HepG2 (cell line): ENCODE measurements around the gene SLC2A4. TPM values are rescaled to one million over a fixed set of nuclear protein-coding genes. Genes with fewer than 3 reads are reported as not detected.

Source experiments
- AGO1 ChIP-seq: fragments of 200-400 bp; formaldehyde crosslinking; IDR thresholded peaks from 2 replicates; pipeline ENCODE4 v1.6.1; 2017; ENCODE audit warnings: mild to moderate bottlenecking, low read depth, low read length, moderate library complexity; ENCODE audit not compliant: poor library complexity, severe bottlenecking
- ARHGAP35 ChIP-seq: sonication (generic); formaldehyde crosslinking; IDR thresholded peaks from 2 replicates; pipeline ENCODE4 v1.9.0; 2022; ENCODE audit warnings: mild to moderate bottlenecking, inconsistent platforms, moderate library complexity, missing genetic modification reagents, borderline replicate concordance
- ASH2L ChIP-seq: fragments of 300-600, 200-600 bp; sonication (generic); IDR thresholded peaks from 2 replicates; pipeline ENCODE4 v1.7.0; 2017; ENCODE audit warnings: low read depth, mild to moderate bottlenecking, moderate library complexity, mixed read lengths, low read length; ENCODE audit not compliant: insufficient read length
- EEA1 ChIP-seq: sonication (generic); formaldehyde crosslinking; IDR thresholded peaks from 2 replicates; pipeline ENCODE4 v1.5.1; 2020; ENCODE audit warnings: mild to moderate bottlenecking, missing genetic modification reagents, borderline replicate concordance
- FOSL1 ChIP-seq: sonication (generic); formaldehyde crosslinking; IDR thresholded peaks from 2 replicates; pipeline ENCODE4 v1.9.0; 2021; ENCODE audit warnings: missing genetic modification reagents, borderline replicate concordance
- FOXK2 ChIP-seq: fragments of 450-650 bp; IDR thresholded peaks from 2 replicates; pipeline ENCODE4 v1.6.1; 2016
- GABPA ChIP-seq, 2 experiments: IDR thresholded peaks; 2 replicates each; pipeline ENCODE4 v1.6.1; 2011 to 2016; ENCODE audit warnings: low read depth in 2 of 2, low read length in 1 of 2, missing biosample characterization in 1 of 2, missing genetic modification characterization in 1 of 2
- HNRNPLL ChIP-seq: fragments of 200-400 bp; formaldehyde crosslinking; IDR thresholded peaks from 2 replicates; pipeline ENCODE4 v1.6.1; 2017; ENCODE audit warnings: mild to moderate bottlenecking, low read depth, low read length; ENCODE audit not compliant: poor library complexity, severe bottlenecking
- NR2F2 ChIP-seq: IDR thresholded peaks from 2 replicates; pipeline ENCODE4 v1.6.1; 2012; ENCODE audit warnings: low read depth, inconsistent platforms, borderline replicate concordance
- SMAD3 ChIP-seq: sonication (generic); formaldehyde crosslinking; IDR thresholded peaks from 2 replicates; pipeline ENCODE4 v1.4.0; 2020; ENCODE audit warnings: missing genetic modification reagents
- SP2 ChIP-seq: sonication (generic); formaldehyde crosslinking; IDR thresholded peaks from 2 replicates; pipeline ENCODE4 v1.5.1; 2020; ENCODE audit warnings: mild to moderate bottlenecking, missing genetic modification reagents
- STAG1 ChIP-seq: sonication (generic); formaldehyde crosslinking; IDR thresholded peaks from 2 replicates; pipeline ENCODE4 v1.4.0; 2020; ENCODE audit warnings: missing genetic modification reagents
- ZNF75D ChIP-seq: sonication (generic); formaldehyde crosslinking; IDR thresholded peaks from 2 replicates; pipeline ENCODE4 v1.8.1; 2023; ENCODE audit warnings: missing genetic modification reagents, mild to moderate bottlenecking, borderline replicate concordance
- ZNF780A ChIP-seq: sonication (generic); formaldehyde crosslinking; IDR thresholded peaks from 2 replicates; pipeline ENCODE4 v1.8.0; 2022; ENCODE audit warnings: mild to moderate bottlenecking, missing genetic modification reagents, moderate library complexity
- ZNF816 ChIP-seq: sonication (generic); formaldehyde crosslinking; IDR thresholded peaks from 2 replicates; pipeline ENCODE4 v1.8.0; 2022; ENCODE audit warnings: missing genetic modification reagents, mild to moderate bottlenecking, borderline replicate concordance
- ZSCAN25 ChIP-seq: sonication (generic); formaldehyde crosslinking; IDR thresholded peaks from 2 replicates; pipeline ENCODE4 v1.8.0; 2022; ENCODE audit warnings: mild to moderate bottlenecking, missing genetic modification reagents
- polyA plus RNA-seq, 8 experiments: library from polyadenylated mRNA; depleted of rRNA in 3 of 8; stranded (reverse) in 7 of 8; unstranded in 1 of 8; fragments of >200 nt; fragmentation: Illumina TruSeq in 4 of 8; extraction: Trizol in 4 of 8; gene quantifications; 2 replicates each; pipeline versions ENCODE4 v1.2.1 to v1.2.3, GENCODE V29; 2011 to 2016; ENCODE audit warnings: low read depth in 4 of 8, missing spikeins in 1 of 8, mixed read lengths in 1 of 8; ENCODE audit not compliant: insufficient read depth in 1 of 8
- total RNA-seq, 5 experiments: library from RNA; depleted of rRNA; stranded (reverse); fragments of >200 nt; fragmentation: Illumina TruSeq; extraction: Trizol; gene quantifications; 2 replicates each; pipeline ENCODE4 v1.2.3, GENCODE V29; 2016; ENCODE audit warnings: low read depth in 1 of 5
- TF ChIP-seq, protein P1 (sequence below): sonication (generic); formaldehyde crosslinking; IDR thresholded peaks from 2 replicates; pipeline ENCODE4 v1.4.0; 2020; ENCODE audit warnings: missing genetic modification reagents
- TF ChIP-seq, protein P2 (sequence below): sonication (generic); formaldehyde crosslinking; IDR thresholded peaks from 2 replicates; pipeline ENCODE4 v1.5.0; 2020; ENCODE audit warnings: mild to moderate bottlenecking, missing genetic modification reagents
- TF ChIP-seq, protein P3 (sequence below): sonication (generic); formaldehyde crosslinking; conservative IDR thresholded peaks from 2 replicates; pipeline ENCODE4 v1.8.0; 2022; ENCODE audit warnings: missing genetic modification reagents

SLC2A4 gene
- total and polyA plus RNA-seq, 2 of the 13 experiments (the other 11 are each of a cell fraction or from before 2014, with no cell fraction given) = 4.9 to 5.8 TPM

DNA sequence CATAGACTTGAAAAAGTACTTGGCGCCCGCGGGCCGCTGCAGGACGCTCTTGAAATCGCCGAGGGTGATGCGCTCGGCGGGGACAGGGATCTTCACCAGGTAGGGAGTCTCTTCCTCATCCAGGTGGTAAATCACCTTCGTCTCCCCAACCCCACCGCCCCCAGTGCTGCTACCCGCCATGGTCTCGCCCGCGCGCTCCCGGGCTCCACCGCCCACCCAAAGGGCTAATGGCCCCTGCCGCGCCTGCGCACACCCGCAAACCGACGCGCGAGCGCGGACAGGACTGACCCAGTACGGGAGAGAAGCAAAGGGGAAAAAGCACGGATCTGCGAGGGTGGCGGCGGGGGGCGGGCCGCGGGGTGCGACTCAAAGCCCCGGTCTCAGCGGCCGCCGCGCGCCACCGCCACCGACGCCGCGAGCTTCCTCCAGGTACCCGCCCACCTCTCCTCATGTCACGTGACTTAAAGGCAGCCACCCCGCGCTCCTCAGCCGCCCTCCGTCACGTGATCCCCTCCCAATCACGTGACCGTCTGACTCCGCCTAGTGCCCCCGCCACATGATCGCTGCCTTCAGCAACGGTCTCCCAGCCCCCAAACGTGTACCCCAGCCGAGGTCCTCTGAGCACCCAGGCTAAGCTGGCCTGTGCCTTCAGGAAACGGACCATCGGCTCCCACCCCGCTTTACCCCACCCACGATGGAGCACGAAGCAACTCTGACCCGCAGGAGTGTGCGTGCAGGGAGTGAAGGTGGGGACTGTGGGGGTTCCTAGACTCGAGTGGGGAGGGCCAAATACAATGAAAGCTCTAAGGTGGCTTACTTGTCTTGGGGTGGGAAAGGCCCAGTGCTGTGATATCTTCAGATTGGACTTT is 47.2 kb upstream of the SLC2A4 start, which contains the start of gene DVL2 (continued):
- TF ChIP-seq, protein P1, sequence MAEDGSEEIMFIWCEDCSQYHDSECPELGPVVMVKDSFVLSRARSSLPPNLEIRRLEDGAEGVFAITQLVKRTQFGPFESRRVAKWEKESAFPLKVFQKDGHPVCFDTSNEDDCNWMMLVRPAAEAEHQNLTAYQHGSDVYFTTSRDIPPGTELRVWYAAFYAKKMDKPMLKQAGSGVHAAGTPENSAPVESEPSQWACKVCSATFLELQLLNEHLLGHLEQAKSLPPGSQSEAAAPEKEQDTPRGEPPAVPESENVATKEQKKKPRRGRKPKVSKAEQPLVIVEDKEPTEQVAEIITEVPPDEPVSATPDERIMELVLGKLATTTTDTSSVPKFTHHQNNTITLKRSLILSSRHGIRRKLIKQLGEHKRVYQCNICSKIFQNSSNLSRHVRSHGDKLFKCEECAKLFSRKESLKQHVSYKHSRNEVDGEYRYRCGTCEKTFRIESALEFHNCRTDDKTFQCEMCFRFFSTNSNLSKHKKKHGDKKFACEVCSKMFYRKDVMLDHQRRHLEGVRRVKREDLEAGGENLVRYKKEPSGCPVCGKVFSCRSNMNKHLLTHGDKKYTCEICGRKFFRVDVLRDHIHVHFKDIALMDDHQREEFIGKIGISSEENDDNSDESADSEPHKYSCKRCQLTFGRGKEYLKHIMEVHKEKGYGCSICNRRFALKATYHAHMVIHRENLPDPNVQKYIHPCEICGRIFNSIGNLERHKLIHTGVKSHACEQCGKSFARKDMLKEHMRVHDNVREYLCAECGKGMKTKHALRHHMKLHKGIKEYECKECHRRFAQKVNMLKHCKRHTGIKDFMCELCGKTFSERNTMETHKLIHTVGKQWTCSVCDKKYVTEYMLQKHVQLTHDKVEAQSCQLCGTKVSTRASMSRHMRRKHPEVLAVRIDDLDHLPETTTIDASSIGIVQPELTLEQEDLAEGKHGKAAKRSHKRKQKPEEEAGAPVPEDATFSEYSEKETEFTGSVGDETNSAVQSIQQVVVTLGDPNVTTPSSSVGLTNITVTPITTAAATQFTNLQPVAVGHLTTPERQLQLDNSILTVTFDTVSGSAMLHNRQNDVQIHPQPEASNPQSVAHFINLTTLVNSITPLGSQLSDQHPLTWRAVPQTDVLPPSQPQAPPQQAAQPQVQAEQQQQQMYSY (CRISPR knock-in tag) = peak; percentile 61; the same call in 1 of the 2 replicates
- TF ChIP-seq ZNF816 (CRISPR knock-in tag) = peak; percentile 72; the same call in 1 of the 2 replicates
- TF ChIP-seq, protein P2, sequence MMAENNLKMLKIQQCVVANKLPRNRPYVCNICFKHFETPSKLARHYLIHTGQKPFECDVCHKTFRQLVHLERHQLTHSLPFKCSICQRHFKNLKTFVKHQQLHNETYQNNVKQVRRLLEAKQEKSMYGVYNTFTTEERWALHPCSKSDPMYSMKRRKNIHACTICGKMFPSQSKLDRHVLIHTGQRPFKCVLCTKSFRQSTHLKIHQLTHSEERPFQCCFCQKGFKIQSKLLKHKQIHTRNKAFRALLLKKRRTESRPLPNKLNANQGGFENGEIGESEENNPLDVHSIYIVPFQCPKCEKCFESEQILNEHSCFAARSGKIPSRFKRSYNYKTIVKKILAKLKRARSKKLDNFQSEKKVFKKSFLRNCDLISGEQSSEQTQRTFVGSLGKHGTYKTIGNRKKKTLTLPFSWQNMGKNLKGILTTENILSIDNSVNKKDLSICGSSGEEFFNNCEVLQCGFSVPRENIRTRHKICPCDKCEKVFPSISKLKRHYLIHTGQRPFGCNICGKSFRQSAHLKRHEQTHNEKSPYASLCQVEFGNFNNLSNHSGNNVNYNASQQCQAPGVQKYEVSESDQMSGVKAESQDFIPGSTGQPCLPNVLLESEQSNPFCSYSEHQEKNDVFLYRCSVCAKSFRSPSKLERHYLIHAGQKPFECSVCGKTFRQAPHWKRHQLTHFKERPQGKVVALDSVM (CRISPR knock-in tag) = no peak
- TF ChIP-seq HNRNPLL = peak; percentile 86
- TF ChIP-seq SMAD3 (CRISPR knock-in tag) = peak; percentile 50; the same call in 1 of the 2 replicates
- no peak for TF ChIP-seq ZNF780A (CRISPR knock-in tag)
- TF ChIP-seq ASH2L = peak; percentile 73
- peak; percentile 52; the same call in 1 of the 2 replicates for TF ChIP-seq SP2 (CRISPR knock-in tag)
- TF ChIP-seq GABPA (IDR thresholded peaks at IDR 0.05; ENCODE audit: low read depth, low read length) = no peak
- TF ChIP-seq GABPA (CRISPR knock-in tag; IDR thresholded peaks at IDR 0.05; ENCODE audit: low read depth) = peak; percentile 55; the same call in 1 of the 2 replicates
- no peak for TF ChIP-seq EEA1 (CRISPR knock-in tag)
- peak; percentile 18; the same call in 1 of the 2 replicates for TF ChIP-seq FOXK2
- peak; percentile 68; the same call in 1 of the 2 replicates for TF ChIP-seq ARHGAP35 (CRISPR knock-in tag)
- no peak for TF ChIP-seq ZNF75D
- no peak for TF ChIP-seq FOSL1 (CRISPR knock-in tag)
- TF ChIP-seq, protein P3, sequence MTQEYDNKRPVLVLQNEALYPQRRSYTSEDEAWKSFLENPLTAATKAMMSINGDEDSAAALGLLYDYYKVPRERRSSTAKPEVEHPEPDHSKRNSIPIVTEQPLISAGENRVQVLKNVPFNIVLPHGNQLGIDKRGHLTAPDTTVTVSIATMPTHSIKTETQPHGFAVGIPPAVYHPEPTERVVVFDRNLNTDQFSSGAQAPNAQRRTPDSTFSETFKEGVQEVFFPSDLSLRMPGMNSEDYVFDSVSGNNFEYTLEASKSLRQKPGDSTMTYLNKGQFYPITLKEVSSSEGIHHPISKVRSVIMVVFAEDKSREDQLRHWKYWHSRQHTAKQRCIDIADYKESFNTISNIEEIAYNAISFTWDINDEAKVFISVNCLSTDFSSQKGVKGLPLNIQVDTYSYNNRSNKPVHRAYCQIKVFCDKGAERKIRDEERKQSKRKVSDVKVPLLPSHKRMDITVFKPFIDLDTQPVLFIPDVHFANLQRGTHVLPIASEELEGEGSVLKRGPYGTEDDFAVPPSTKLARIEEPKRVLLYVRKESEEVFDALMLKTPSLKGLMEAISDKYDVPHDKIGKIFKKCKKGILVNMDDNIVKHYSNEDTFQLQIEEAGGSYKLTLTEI (CRISPR knock-in tag) = no peak
- no peak for TF ChIP-seq NR2F2
- no peak for TF ChIP-seq STAG1 (CRISPR knock-in tag)
- 0 out of 2 replicates have a peak, but pooled peaks have one; percentile 30 for TF ChIP-seq ZSCAN25 (CRISPR knock-in tag)
- peak; percentile 100 for TF ChIP-seq AGO1
